ENCODE results near the gene CAMKMT. TPM values are rescaled to one million over a fixed set of nuclear protein-coding genes. Genes with fewer than 3 reads are reported as not detected.

Gene CAMKMT
- polyA plus RNA-seq, 3 donors = 4.7 to 7.8 (median 7.0) TPM

- peaks cover 0 to 10% (median 0%) of the 10 kb centered on the region in 7 donors for H3K9me3 Mint-ChIP-seq
- TF ChIP-seq, protein P1, sequence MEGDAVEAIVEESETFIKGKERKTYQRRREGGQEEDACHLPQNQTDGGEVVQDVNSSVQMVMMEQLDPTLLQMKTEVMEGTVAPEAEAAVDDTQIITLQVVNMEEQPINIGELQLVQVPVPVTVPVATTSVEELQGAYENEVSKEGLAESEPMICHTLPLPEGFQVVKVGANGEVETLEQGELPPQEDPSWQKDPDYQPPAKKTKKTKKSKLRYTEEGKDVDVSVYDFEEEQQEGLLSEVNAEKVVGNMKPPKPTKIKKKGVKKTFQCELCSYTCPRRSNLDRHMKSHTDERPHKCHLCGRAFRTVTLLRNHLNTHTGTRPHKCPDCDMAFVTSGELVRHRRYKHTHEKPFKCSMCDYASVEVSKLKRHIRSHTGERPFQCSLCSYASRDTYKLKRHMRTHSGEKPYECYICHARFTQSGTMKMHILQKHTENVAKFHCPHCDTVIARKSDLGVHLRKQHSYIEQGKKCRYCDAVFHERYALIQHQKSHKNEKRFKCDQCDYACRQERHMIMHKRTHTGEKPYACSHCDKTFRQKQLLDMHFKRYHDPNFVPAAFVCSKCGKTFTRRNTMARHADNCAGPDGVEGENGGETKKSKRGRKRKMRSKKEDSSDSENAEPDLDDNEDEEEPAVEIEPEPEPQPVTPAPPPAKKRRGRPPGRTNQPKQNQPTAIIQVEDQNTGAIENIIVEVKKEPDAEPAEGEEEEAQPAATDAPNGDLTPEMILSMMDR (IDR thresholded peaks at IDR 0.05) = no peak
- H3K36me3 Mint-ChIP-seq = peaks cover 0 to 7% of the 10 kb centered on the region in 2 donors
- Histone ChIP-seq H3K79me2 (ENCODE audit: insufficient read depth, low read length) (no peaks in the 10 kb centered on the region), H3K36me3 (replicated peaks in 1 of 2; ENCODE audit: control insufficient read depth in 1 of 2, insufficient read depth in 2 of 2, low read length in 2 of 2) (no peaks in the 10 kb centered on the region), H3K4me3 (replicated peaks in 1 of 3; ENCODE audit: low read depth in 2 of 3, low read length in 3 of 3) (no peak overlapping the region), H3K9ac (ENCODE audit: insufficient read depth, low read length, poor library complexity, severe bottlenecking) (no peak overlapping the region), H3K27me3 (ENCODE audit: control insufficient read depth in 2 of 2, insufficient read depth in 2 of 2, low read length in 2 of 2) (peaks cover 50 to 51% of the 10 kb centered on the region in 2 donors), H3K9me3 (replicated peaks in 1 of 2; ENCODE audit: control insufficient read depth in 1 of 2, insufficient read depth in 1 of 2, low read length in 2 of 2) (peaks cover 0 to 7% of the 10 kb centered on the region in 2 donors), H3K4me1 (ENCODE audit: control insufficient read depth in 1 of 2, insufficient read depth in 2 of 2, low read length in 2 of 2) (no peaks in the 10 kb centered on the region), H3K4me2 (replicated peaks; ENCODE audit: extremely low read depth, low read length, poor library complexity, severe bottlenecking) (no peak overlapping the region), H4K20me1 (ENCODE audit: insufficient read depth, low read length) (no peaks in the 10 kb centered on the region), H2AFZ (ENCODE audit: insufficient read depth, low read depth, low read length, poor library complexity, severe bottlenecking) (no peak overlapping the region), H3K27ac (ENCODE audit: low read depth in 1 of 2, low read length in 2 of 2) (no peak overlapping the region)
- H3K27ac Mint-ChIP-seq = peak overlapping the region in 1 of 7 donors; percentile 36
- H3K4me3 Mint-ChIP-seq = peak overlapping the region in 1 of 2 donors; percentile 39
- 97% methylated on average over 7 of the region's 8 CpGs for WGBS (ENCODE audit: insufficient coverage)
- peaks cover 41 to 58% (median 48%) of the 10 kb centered on the region in 3 donors for H3K27me3 Mint-ChIP-seq (ENCODE audit: low read depth in 3 of 3)
- intact Hi-C loops (cut with micrococcal nuclease) = no loop called here
- DNase-seq = no peak
- no peaks in the 10 kb centered on the region for H3K4me1 Mint-ChIP-seq
These were observed 405.9 kb downstream of the CAMKMT start for GRCh38 chr2:44767691-44768090.

- Histone ChIP-seq H3K4me1 (ENCODE audit: control insufficient read depth in 1 of 2, insufficient read depth in 2 of 2, low read length in 2 of 2) (no peaks in the 10 kb centered on the region), H3K27me3 (ENCODE audit: control insufficient read depth in 2 of 2, insufficient read depth in 2 of 2, low read length in 2 of 2) (peaks cover 50 to 58% of the 10 kb centered on the region in 2 donors), H3K79me2 (ENCODE audit: insufficient read depth, low read length) (no peaks in the 10 kb centered on the region), H3K4me3 (replicated peaks in 1 of 3; ENCODE audit: low read depth in 2 of 3, low read length in 3 of 3) (no peak overlapping the region), H3K27ac (ENCODE audit: low read depth in 1 of 2, low read length in 2 of 2) (no peak overlapping the region), H3K4me2 (replicated peaks; ENCODE audit: extremely low read depth, low read length, poor library complexity, severe bottlenecking) (no peak overlapping the region), H4K20me1 (ENCODE audit: insufficient read depth, low read length) (no peaks in the 10 kb centered on the region), H3K9me3 (replicated peaks in 1 of 2; ENCODE audit: control insufficient read depth in 1 of 2, insufficient read depth in 1 of 2, low read length in 2 of 2) (peaks cover 0 to 7% of the 10 kb centered on the region in 2 donors), H3K36me3 (replicated peaks in 1 of 2; ENCODE audit: control insufficient read depth in 1 of 2, insufficient read depth in 2 of 2, low read length in 2 of 2) (no peaks in the 10 kb centered on the region), H3K9ac (ENCODE audit: insufficient read depth, low read length, poor library complexity, severe bottlenecking) (no peak overlapping the region), H2AFZ (ENCODE audit: insufficient read depth, low read depth, low read length, poor library complexity, severe bottlenecking) (no peak overlapping the region)
- Mint-ChIP-seq H3K4me1 (no peaks in the 10 kb centered on the region), H3K9me3 (peaks cover 0 to 10% (median 0%) of the 10 kb centered on the region in 7 donors), H3K27me3 (ENCODE audit: low read depth in 3 of 3) (peaks cover 41 to 54% (median 45%) of the 10 kb centered on the region in 3 donors), H3K27ac (no peak overlapping the region), H3K4me3 (peak overlapping the region in 1 of 2 donors; percentile 73), H3K36me3 (peaks cover 0 to 7% of the 10 kb centered on the region in 2 donors)
- intact Hi-C loops (cut with micrococcal nuclease) = no loop called here
- TF ChIP-seq, protein P1 (IDR thresholded peaks at IDR 0.05) = no peak
- no peak for DNase-seq
- WGBS (ENCODE audit: insufficient coverage) = 26% methylated on average over 23 of the region's 42 CpGs
These were observed 406.9 kb downstream of the CAMKMT start for GRCh38 chr2:44768438-44769236.
